ENCODE results near the gene GNPNAT1. TPM values are rescaled to one million over a fixed set of nuclear protein-coding genes. Genes with fewer than 3 reads are reported as not detected.

Gene GNPNAT1
- polyA plus RNA-seq (9.1 and 10.1 TPM in 2 replicates), polyA minus RNA-seq (14.9 and 15.2 TPM in 2 replicates)

- peak within 1 kb of the TSS; percentile 71 for H3K9ac ChIP-seq (ENCODE audit: low read length)
- no peaks in the 10 kb centered on the region for H4K20me1 ChIP-seq (ENCODE audit: insufficient read depth)
- no peaks in the 10 kb centered on the region for H3K36me3 ChIP-seq (ENCODE audit: insufficient read depth, low read length)
- H3F3A ChIP-seq (ENCODE audit: insufficient read depth, low read length, poor library complexity, severe bottlenecking), result no peaks in the 10 kb centered on the region
- H3K9me3 ChIP-seq (ENCODE audit: low read length), result no peaks in the 10 kb centered on the region
- H3K79me2 ChIP-seq (replicated peaks; ENCODE audit: insufficient read depth, low read length), result peaks cover 11% of the 10 kb centered on the region
- H3K4me3 ChIP-seq (ENCODE audit: low read length), result peak within 1 kb of the TSS; percentile 94
- no peaks in the 10 kb centered on the region for H3K9me2 ChIP-seq (ENCODE audit: insufficient read depth, low read length)
- H3K27me3 ChIP-seq (ENCODE audit: insufficient read depth, low read depth, low read length), result no peaks in the 10 kb centered on the region
- peak within 1 kb of the TSS; percentile 15 for H3K27ac ChIP-seq (ENCODE audit: low read length)
- H2AFZ ChIP-seq (ENCODE audit: low read depth, low read length), result peak within 1 kb of the TSS; percentile 76
- H3K4me2 ChIP-seq (ENCODE audit: low read length), result peak within 1 kb of the TSS; percentile 69
- TF ChIP-seq POLR2AphosphoS5 (IDR thresholded peaks at IDR 0.05), result peak; percentile 69
- TF ChIP-seq SMC3 (conservative IDR thresholded peaks at IDR 0.05; ENCODE audit: poor library complexity), result no peak
- TF ChIP-seq RAD21 (conservative IDR thresholded peaks at IDR 0.05), result no peak
- TF ChIP-seq, protein P1, sequence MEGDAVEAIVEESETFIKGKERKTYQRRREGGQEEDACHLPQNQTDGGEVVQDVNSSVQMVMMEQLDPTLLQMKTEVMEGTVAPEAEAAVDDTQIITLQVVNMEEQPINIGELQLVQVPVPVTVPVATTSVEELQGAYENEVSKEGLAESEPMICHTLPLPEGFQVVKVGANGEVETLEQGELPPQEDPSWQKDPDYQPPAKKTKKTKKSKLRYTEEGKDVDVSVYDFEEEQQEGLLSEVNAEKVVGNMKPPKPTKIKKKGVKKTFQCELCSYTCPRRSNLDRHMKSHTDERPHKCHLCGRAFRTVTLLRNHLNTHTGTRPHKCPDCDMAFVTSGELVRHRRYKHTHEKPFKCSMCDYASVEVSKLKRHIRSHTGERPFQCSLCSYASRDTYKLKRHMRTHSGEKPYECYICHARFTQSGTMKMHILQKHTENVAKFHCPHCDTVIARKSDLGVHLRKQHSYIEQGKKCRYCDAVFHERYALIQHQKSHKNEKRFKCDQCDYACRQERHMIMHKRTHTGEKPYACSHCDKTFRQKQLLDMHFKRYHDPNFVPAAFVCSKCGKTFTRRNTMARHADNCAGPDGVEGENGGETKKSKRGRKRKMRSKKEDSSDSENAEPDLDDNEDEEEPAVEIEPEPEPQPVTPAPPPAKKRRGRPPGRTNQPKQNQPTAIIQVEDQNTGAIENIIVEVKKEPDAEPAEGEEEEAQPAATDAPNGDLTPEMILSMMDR (IDR thresholded peaks at IDR 0.05; ENCODE audit: poor library complexity, severe bottlenecking), result no peak
- peak; percentile 54 for TF ChIP-seq TAF1 (IDR thresholded peaks at IDR 0.05; ENCODE audit: low read depth)
- no peak for TF ChIP-seq REST (IDR thresholded peaks at IDR 0.05; ENCODE audit: borderline replicate concordance)
- peak; percentile 89 for TF ChIP-seq MXI1 (conservative IDR thresholded peaks at IDR 0.05; ENCODE audit: poor library complexity, severe bottlenecking)
- no peak for TF ChIP-seq EP300 (conservative IDR thresholded peaks at IDR 0.05; ENCODE audit: poor library complexity, severe bottlenecking)
Observed at GRCh38 chr14:52791223-52792096, at the start of gene GNPNAT1. Gene GNPNAT1, minus strand, starts transcription at chr14:52791607. Its CDS starts 6,957 bp downstream, at chr14:52784650.

GRCh38 chr14:52840877-52841276, 49.5 kb upstream of the GNPNAT1 start:
- H3K4me2 ChIP-seq (ENCODE audit: low read length), result no peak overlapping the region
- H3K27ac ChIP-seq (ENCODE audit: low read length), result no peak overlapping the region
- no peaks in the 10 kb centered on the region for H3K79me2 ChIP-seq (replicated peaks; ENCODE audit: insufficient read depth, low read length)

More at GRCh38 chr14:52840877-52841276, 49.5 kb upstream of the GNPNAT1 start:
- no peak overlapping the region for H2AFZ ChIP-seq (ENCODE audit: low read depth, low read length)
- TF ChIP-seq REST (IDR thresholded peaks at IDR 0.05; ENCODE audit: borderline replicate concordance), result no peak
- no peak for TF ChIP-seq TAF1 (IDR thresholded peaks at IDR 0.05; ENCODE audit: low read depth)
- TF ChIP-seq POLR2AphosphoS5 (IDR thresholded peaks at IDR 0.05), result no peak
- no peak for TF ChIP-seq SMC3 (conservative IDR thresholded peaks at IDR 0.05; ENCODE audit: poor library complexity)
- TF ChIP-seq EZH2 (IDR thresholded peaks at IDR 0.05; ENCODE audit: borderline replicate concordance, insufficient read depth, low read length, poor library complexity, severe bottlenecking), result no peak
- TF ChIP-seq RAD21 (conservative IDR thresholded peaks at IDR 0.05), result no peak
- TF ChIP-seq, protein P1 (IDR thresholded peaks at IDR 0.05; ENCODE audit: poor library complexity, severe bottlenecking), result no peak
- TF ChIP-seq MXI1 (conservative IDR thresholded peaks at IDR 0.05; ENCODE audit: poor library complexity, severe bottlenecking), result no peak
- TF ChIP-seq EP300 (conservative IDR thresholded peaks at IDR 0.05; ENCODE audit: poor library complexity, severe bottlenecking), result no peak
- H3K9ac ChIP-seq (ENCODE audit: low read length), result no peak overlapping the region
- no peaks in the 10 kb centered on the region for H3K9me2 ChIP-seq (ENCODE audit: insufficient read depth, low read length)
- no peaks in the 10 kb centered on the region for H3K9me3 ChIP-seq (ENCODE audit: low read length)
- H3K27me3 ChIP-seq (ENCODE audit: insufficient read depth, low read depth, low read length), result no peaks in the 10 kb centered on the region
- no peaks in the 10 kb centered on the region for H3K36me3 ChIP-seq (ENCODE audit: insufficient read depth, low read length)
- no peaks in the 10 kb centered on the region for H4K20me1 ChIP-seq (ENCODE audit: insufficient read depth)
- H3K4me3 ChIP-seq (ENCODE audit: low read length), result no peak overlapping the region
- no peaks in the 10 kb centered on the region for H3F3A ChIP-seq (ENCODE audit: insufficient read depth, low read length, poor library complexity, severe bottlenecking)

All from neural cell (in vitro differentiated cells).